Mesenteric fat pad (tissue), 1 donor: Measurements from ENCODE around the gene ZNF512. TPM values are rescaled to one million over a fixed set of nuclear protein-coding genes. Genes with fewer than 3 reads are reported as not detected.

Experiments used
- total RNA-seq: library from RNA; stranded (reverse); fragmentation: NEBNext Ultra II Directional; extraction: Animal tissue kit (Norgen Biotek cat#: 25700); gene quantifications from one replicate; pipeline ENCODE4 v1.2.1, GENCODE V29; 2021
- donor health status: DM: yes; HTN: yes; CAD: no.

ZNF512 gene
- total RNA-seq, 1 donor from 2014 or later, result 16.6 TPM

Other genes starting within 250 kb of the ZNF512 start
- 44.8 TPM for gene GTF3C2, start 226.3 kb upstream of the ZNF512 start, total RNA-seq
- 47.0 TPM for gene EIF2B4, start 212.7 kb upstream of the ZNF512 start, total RNA-seq
- gene SNX17, start 212.4 kb upstream of the ZNF512 start, total RNA-seq, result 110 TPM
- 20.7 TPM for gene ZNF513, start 202.3 kb upstream of the ZNF512 start, total RNA-seq
- gene PPM1G, start 173.5 kb upstream of the ZNF512 start, total RNA-seq, result 56.7 TPM
- 92.9 TPM for gene NRBP1, start 154.4 kb upstream of the ZNF512 start, total RNA-seq
- gene KRTCAP3, start 140.7 kb upstream of the ZNF512 start, total RNA-seq, result 0.48 TPM
- 21.4 TPM for gene IFT172, start 93.3 kb upstream of the ZNF512 start, total RNA-seq
- 136 TPM for gene FNDC4, start 87.8 kb upstream of the ZNF512 start, total RNA-seq
- gene GCKR, start 86.2 kb upstream of the ZNF512 start, total RNA-seq, result 4.2 TPM
- gene CCDC121, start 46.0 kb downstream of the ZNF512 start, total RNA-seq, result 2.2 TPM
- gene GPN1, start 46.0 kb downstream of the ZNF512 start, total RNA-seq, result 23.1 TPM
- 28.1 TPM for gene SUPT7L, start 80.6 kb downstream of the ZNF512 start, total RNA-seq
- 18.0 TPM for gene SLC4A1AP, start 80.8 kb downstream of the ZNF512 start, total RNA-seq
- 71.1 TPM for gene MRPL33, start 188.7 kb downstream of the ZNF512 start, total RNA-seq